ENCODE data around the gene GAS5. TPM values are rescaled to one million over a fixed set of nuclear protein-coding genes. Genes with fewer than 3 reads are reported as not detected.

Gene GAS5
- total and polyA plus RNA-seq, 9 of the 15 experiments (the other 6 are each of a cell fraction or from before 2014, with no cell fraction given): 565 to 1,860 (median 1,006) TPM

GRCh38 chr1:173915596-173915995, 47.8 kb upstream of the GAS5 start (continued):
- TF ChIP-seq REST (IDR thresholded peaks at IDR 0.05; ENCODE audit: borderline replicate concordance): peak; percentile 56
- no peak for TF ChIP-seq REST (CRISPR knock-in tag; IDR thresholded peaks at IDR 0.05; ENCODE audit: low read depth)
- TF ChIP-seq SMAD1 (IDR thresholded peaks at IDR 0.05; ENCODE audit: low read depth, low read length, partially characterized antibody): no peak
- no peak for TF ChIP-seq ZNF740 (CRISPR knock-in tag; IDR thresholded peaks at IDR 0.05)
- TF ChIP-seq ZNF740 (tag; IDR thresholded peaks at IDR 0.05): no peak
